Loucy (cell line): ENCODE measurements around the gene SH3BGRL2.

Source experiments
- EZH2phosphoT487 ChIP-seq: fragments of 200-600 bp; IDR thresholded peaks from 2 replicates; pipeline ENCODE4 v1.6.1; 2018; ENCODE audit warnings: antibody characterized with exemption, mild to moderate bottlenecking, moderate library complexity, borderline replicate concordance
- TF ChIP-seq, protein P1 (sequence below): fragments of 200-600 bp; sonication (generic); conservative IDR thresholded peaks from 2 replicates; pipeline ENCODE4 v1.5.1; 2014; ENCODE audit warnings: mild to moderate bottlenecking, antibody characterized with exemption, low read length

DNA sequence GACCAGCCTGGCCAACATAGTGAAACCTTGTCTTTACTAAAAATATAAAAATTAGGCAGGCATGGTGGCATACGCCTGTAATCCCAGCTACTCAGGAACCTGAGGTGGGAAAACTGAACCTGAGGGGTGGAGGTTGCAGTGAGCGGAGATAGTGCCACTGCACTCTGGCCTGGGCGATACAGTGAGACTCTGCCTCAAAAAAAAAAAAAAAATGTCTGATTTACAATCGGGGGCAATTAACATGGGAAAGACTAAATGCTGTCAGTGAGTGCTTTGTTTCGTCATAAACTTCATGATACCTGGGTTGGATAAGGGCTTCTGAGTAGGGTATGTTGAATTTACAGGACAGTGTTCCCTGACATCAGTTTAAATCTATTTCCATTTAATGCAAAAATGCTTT, 8.0 kb upstream of the SH3BGRL2 start:
- TF ChIP-seq, protein P1, sequence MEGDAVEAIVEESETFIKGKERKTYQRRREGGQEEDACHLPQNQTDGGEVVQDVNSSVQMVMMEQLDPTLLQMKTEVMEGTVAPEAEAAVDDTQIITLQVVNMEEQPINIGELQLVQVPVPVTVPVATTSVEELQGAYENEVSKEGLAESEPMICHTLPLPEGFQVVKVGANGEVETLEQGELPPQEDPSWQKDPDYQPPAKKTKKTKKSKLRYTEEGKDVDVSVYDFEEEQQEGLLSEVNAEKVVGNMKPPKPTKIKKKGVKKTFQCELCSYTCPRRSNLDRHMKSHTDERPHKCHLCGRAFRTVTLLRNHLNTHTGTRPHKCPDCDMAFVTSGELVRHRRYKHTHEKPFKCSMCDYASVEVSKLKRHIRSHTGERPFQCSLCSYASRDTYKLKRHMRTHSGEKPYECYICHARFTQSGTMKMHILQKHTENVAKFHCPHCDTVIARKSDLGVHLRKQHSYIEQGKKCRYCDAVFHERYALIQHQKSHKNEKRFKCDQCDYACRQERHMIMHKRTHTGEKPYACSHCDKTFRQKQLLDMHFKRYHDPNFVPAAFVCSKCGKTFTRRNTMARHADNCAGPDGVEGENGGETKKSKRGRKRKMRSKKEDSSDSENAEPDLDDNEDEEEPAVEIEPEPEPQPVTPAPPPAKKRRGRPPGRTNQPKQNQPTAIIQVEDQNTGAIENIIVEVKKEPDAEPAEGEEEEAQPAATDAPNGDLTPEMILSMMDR, result no peak
- no peak for TF ChIP-seq EZH2phosphoT487
